SKM-1 (cell line): ENCODE measurements around the gene RCVRN.
"Not testable (repeated sequence)": the region's sequence is repeated elsewhere in the genome, so short reads cannot be mapped to it uniquely, and the experiment has no call there.

ENCODE experiments used
- DNase-seq: peaks from one replicate; lab custom pipeline; 2025; ENCODE audit not compliant: unreplicated experiment; lab: John Stamatoyannopoulos, UW

The RCVRN gene

GRCh38 chr17:9922012-9922848, 17.2 kb upstream of the RCVRN start:
- no peak for DNase-seq

- DNase-seq = not testable (repeated sequence)
These were observed 16.1 kb upstream of the RCVRN start for GRCh38 chr17:9921216-9921615.

GRCh38 chr17:9918804-9919352, 13.8 kb upstream of the RCVRN start:
- no peak for DNase-seq

GRCh38 chr17:9918352-9918751, 13.3 kb upstream of the RCVRN start:
- DNase-seq = no peak

GRCh38 chr17:9917801-9918200, 12.7 kb upstream of the RCVRN start:
- no peak for DNase-seq

- DNase-seq = no peak
These were observed 12.1 kb upstream of the RCVRN start for GRCh38 chr17:9917131-9917530.

- DNase-seq = no peak
These were observed 11.0 kb upstream of the RCVRN start for GRCh38 chr17:9916108-9916507.

GRCh38 chr17:9913476-9913875, 8.4 kb upstream of the RCVRN start:
- DNase-seq = no peak

- DNase-seq = no peak
These were observed 7.3 kb upstream of the RCVRN start for GRCh38 chr17:9912121-9913099.

GRCh38 chr17:9911089-9911488, 6.0 kb upstream of the RCVRN start:
- no peak for DNase-seq

GRCh38 chr17:9908649-9909042, 3.6 kb upstream of the RCVRN start:
- no peak for DNase-seq

GRCh38 chr17:9907883-9908648, 3.0 kb upstream of the RCVRN start:
- no peak for DNase-seq

GRCh38 chr17:9907131-9907530, 2.1 kb upstream of the RCVRN start:
- DNase-seq = no peak

- DNase-seq = no peak
These were observed 1.5 kb upstream of the RCVRN start for GRCh38 chr17:9906616-9907015.

- no peak for DNase-seq
These were observed 831 bp upstream of the RCVRN start for GRCh38 chr17:9905902-9906301.

GRCh38 chr17:9904277-9905077, 594 bp downstream of the RCVRN start:
- DNase-seq = no peak

- DNase-seq = no peak
These were observed 3.0 kb downstream of the RCVRN start for GRCh38 chr17:9902120-9902519.

- no peak for DNase-seq
These were observed 4.3 kb downstream of the RCVRN start for GRCh38 chr17:9900784-9901183.

- DNase-seq = no peak
These were observed 5.0 kb downstream of the RCVRN start for GRCh38 chr17:9900044-9900594.
